NCI-H82 (cell line): Measurements from ENCODE around the gene TUBB2B.
"Not testable (repeated sequence)": the region's sequence is repeated elsewhere in the genome, so short reads cannot be mapped to it uniquely, and the experiment has no call there.

Source experiments
- DNase-seq: peaks from one replicate; lab custom pipeline; 2025; lab: John Stamatoyannopoulos, UW

The TUBB2B gene

DNA sequence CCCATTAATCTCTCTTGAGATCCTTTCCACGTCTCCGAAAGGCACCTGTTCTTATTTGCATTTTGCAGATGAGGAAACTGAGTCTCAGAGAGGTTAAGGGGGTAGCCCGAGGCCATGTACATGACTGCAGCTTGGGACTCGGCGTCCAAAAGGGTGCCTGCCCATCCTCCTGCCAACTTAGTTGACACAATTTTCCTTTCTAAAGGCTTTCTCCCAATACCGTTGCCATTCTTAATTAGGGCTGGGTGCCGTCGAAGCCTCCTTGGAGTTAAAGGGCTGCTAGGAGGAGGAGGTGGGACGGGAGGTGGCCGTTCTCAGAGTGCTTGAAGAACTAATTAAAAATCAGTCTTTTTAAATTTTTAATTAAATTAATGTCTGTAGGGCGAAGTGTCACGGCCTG is 30.7 kb upstream of the TUBB2B start:
- no peak for DNase-seq

DNA sequence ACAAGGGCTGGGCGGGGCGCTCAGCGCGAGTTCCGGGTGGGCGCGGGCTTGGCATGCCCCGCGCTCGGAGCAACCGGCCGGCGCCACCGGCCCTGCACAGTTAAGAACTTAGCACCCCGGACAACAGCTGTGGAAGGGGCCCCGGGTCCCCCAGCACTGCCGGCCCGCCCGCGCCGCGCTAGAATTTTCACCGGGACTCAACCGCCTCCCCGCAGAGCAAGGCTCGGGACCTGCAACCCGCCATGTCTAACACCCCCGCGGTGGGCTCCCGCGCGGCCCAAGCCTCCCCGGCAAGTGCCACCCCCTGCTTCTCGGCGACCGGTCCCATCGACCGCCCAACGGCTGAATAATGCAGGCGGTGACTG is 26.1 kb upstream of the TUBB2B start:
- no peak for DNase-seq

DNA sequence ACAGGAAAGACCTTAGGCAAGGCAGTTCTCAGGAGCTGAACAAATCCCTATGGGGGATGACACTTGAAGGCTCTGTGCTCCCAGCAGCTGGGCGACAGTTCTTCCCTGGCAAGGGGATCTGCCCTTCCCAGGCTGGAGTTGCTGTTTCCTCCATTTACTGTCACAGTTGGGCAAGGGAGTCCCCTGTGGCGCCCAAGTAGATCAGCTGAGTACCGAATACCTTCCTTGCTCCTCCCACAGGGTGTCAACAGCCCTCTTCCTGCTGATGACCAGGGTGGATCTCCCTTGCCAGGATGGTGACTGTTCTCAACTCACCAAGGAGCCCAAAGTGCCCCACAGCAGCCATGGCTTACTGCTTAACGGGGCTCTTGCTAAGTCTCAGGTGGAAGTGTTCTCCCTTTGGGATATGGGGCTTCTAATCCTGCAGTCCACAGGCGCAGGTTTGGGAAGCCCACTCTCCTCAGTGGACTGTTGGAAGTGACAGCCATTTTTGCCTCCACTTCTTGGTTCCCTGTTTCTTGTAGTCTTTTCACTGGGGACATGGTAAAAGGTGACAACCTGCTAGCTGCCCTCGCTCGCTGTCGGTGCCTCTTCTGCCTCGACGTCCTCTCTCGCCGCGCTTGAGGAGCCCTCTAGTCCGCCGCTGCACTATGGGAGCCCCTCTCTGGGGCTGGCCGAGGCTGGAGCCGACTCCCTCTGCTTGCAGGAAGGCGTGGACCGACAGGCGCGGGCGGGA is 25.6 kb upstream of the TUBB2B start:
- no peak for DNase-seq

DNA sequence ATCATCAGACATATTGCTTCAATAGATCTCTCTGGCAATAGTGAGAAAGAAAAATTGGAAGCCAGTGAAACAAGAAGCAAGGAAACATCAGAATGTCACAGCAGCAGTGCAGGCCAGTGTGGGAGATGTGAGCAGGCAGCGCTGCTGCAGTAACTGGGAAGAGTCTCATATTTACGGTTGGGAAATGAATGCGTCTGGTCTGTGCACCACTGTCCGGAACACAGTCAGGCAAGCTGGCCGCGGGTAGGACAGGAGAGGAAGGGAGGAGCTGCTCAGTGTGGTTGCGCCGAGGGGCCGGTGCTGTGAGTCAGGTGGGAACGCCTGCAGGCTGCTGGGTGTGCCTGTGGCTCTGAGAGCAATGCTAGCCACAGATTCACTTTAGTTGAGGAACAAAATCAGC is 24.9 kb upstream of the TUBB2B start:
- no peak for DNase-seq

DNA sequence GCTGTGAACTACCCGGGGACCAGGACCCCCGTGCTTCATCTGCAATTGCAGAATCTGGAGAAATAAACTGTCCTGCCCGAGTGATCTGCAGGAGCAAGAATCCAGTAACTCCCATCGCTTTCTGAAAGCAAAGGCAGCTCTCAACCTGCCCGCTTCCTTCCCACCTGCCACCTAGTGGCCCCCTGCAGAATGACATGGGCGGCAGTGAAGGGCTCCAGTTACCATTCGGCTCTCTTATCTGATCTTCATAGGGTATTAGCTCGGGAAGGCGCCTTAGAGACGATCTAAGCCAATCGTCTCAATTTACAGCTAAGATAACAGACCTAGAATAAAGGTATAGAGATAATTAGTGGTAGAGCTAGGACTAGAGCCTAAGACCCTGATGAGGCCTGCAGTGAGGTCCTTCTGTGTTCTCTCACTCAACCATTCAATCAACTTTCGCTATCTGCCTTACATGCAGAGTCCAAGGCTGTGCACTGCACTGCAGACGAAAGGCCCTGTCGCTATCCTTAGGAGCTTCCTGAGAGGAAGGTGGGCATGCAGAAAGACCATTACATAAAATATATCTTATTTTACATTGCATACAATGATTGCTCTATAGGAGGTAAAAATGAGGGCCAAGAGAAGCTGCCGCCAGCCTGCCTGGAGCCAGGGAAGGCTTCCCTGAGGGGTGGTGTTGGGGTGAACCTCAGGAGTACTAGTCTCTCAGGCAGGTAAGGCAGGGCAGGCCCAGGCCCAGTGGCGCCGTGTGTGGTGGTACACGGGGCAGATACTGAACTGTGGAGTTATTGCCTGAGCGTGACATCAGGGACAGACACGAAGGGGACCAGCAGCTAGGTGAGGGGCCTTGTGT is 24.2 kb upstream of the TUBB2B start:
- DNase-seq, result peak; percentile 96

DNA sequence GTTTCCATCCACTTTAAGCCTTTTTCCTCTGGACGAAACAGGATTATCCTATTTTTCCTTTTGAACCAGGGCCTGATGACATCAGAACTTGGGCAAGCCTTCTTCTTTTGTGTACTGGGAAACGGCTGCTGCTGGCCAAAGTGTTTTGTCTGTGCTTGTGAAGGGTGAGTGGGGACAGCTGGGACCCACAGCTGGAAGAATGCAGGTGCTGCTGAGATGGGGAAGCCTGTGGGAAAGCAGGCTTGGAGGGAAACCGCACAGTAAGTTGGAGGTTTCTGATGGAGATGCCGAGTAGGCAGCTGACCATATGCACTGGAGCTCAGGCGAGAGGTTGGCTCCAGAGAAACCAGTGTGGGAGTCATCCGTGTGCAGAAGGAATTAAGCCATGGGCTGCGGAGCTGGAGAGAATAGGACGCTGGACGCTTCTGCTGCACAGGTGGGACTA is 22.8 kb upstream of the TUBB2B start:
- DNase-seq, result peak; percentile 52

DNA sequence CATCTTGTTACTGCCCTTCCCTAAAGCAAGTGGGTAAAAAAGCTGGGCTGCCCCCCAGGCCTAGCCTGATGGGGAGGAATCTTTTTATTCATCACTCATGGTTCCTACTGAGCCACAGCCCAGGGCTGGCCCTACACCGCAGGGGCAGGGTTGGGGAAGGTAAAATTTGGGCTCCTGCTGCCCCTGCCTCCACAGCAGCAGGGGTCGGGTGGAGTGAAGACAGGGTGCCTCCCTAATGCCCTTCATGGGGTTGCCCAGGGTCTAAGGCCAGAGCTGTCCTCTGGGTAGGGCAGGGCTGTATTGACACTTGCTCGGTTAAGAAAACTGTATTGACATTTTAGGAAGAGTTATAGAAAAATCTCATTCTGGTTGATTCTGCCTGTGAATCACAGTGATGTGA is 22.4 kb upstream of the TUBB2B start:
- DNase-seq, result no peak

DNA sequence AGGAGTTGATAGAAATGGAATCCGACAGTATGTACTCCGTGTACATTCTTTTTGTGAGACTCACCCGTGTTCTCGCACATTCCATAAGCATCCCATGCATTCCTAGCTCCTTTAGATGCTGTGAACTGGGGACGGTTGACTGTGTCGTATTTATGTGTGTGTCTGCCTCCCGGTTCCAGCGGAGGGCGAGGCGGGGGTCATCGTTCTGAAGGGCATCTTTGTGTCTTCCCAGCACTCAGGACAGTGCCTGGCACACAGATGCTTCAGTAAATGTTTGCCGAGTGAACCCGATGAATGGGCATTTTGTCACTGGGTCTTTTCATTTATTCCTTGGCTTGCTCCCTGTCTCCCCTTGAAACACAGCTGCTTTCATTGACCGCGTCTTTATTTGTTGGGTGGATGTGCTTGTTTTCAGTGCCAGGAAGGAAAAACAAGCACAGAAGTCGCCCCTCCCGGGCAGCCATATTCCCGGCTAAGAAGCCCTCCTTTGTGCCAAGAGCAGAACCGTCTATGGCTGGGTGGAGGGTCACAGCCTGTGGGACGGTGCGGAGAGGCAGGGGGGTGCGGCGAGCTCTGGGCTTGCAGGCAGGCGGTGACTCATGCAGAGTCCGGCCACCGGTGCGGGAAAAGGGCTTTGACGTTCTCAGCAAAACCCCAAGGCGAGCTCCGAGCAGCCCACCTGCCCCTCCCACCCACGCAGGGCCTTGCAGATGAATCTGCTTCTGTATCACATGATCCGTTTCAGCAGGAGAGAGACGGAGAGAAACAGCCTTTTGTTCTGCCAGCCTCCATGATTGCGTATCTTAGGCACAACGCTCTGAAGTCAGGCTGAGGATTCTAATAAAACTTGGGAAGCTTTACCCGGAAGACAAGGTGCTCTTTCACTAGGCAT is 20.0 kb upstream of the TUBB2B start:
- no peak for DNase-seq

DNA sequence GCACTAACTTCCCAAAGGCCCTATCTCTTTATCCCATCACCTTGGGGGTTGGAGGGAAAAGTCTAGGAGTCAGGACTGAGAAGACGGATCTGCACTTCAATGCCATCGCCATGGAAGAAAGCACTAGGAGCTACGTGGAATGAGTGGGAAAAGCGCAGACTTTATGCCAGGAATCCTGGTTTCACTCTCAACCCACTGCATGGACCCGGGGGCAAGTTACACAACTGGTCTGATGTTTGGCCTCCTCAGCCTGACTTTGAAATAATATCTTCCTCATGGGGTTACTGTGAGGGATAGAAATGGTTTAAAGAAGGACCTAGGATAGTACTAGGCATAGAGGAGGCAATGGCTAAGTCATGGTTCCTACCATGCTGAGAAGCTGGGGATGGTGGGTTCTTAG is 17.8 kb upstream of the TUBB2B start:
- no peak for DNase-seq

DNA sequence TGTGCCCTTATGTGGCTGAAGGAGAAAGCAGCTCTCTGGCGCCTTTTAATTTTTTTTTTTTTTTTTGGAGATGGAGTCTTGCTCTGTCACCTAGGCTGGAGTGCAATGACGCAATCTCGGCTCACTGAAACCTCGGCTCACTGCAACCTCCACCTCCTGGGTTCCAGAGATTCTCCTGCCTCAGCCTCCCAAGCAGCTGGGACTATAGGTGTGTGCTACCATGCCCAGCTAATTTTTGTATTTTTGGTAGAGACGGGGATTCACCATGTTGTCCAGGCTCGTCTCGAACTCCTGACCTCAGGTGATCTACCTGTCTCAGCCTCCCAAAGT is 17.3 kb upstream of the TUBB2B start:
- not testable (repeated sequence) for DNase-seq

DNA sequence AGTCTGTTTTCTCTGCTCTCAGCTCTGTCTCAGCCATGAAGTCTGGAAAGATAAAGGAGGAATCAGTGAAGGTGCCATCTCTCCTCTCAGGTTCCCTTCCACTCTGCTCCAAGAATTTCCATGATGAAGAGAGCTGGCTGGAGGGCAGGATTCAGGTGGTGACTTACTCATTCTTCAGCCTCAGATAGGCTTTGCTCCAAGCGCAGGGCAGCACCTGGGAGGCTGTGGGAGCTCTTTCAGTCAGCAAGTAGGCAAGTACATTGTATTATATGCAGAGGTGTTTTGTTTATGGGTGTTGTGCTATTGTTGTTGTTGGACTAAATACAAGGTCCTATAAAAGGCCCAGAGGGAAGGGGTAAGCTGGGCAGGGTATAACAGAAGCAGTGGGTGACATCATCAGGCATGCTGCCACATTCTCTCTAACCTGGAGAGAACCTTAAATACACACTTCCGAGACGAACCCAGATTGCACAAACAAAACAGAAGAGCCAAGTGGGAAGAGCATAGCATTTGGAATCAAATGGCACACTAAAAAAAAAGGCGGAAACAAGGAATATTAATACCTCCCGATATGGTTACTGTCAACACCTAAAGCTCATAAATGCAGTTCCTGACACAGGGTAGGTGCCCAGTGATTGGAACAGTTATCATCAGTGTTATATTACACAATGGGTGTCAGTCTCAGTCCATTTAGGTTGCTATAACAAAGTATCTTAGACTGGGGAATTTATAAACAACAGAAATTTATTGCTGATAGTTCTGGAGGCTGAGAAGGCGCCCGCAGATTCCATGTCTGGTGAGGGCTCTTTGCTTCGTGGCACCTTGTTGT is 16.8 kb upstream of the TUBB2B start:
- DNase-seq, result no peak

DNA sequence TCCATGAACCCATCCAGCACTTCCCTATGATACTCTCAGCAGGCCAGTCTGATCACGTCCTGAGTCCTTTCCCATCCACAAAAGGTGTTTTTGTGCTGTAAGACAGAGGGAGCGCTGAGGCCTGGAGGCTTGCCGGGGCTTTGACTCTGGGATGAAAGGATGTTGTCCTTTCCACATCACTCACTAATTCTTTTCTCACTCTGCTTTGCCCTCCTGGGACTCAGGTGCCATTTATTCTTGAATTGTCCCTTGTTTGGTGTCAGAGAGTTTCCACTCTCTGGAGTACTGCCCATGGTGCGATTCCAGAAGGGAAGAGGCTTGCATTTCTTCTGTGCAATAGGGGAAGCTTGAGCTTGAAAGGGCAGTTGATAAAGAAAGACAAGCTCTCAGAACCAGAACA is 15.3 kb upstream of the TUBB2B start:
- DNase-seq, result no peak

DNA sequence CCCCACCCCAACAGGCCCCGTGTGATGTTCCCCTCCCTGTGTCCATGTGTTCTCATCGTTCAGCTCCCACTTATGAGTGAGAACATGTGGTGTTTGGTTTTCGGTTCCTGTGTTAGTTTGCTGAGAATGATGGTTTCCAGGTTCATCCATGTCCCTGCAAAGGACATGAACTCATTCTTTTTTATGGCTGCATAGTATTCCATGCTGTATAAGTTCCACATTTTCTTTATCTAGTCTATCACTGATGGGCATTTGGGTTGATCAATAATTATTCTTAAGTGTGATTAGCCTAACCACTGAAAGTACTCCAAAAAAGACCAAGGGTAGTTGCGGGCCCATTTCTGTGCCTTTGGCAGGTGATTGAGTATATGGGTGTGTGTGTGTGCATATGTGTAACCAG is 14.3 kb upstream of the TUBB2B start:
- DNase-seq, result not testable (repeated sequence)

DNA sequence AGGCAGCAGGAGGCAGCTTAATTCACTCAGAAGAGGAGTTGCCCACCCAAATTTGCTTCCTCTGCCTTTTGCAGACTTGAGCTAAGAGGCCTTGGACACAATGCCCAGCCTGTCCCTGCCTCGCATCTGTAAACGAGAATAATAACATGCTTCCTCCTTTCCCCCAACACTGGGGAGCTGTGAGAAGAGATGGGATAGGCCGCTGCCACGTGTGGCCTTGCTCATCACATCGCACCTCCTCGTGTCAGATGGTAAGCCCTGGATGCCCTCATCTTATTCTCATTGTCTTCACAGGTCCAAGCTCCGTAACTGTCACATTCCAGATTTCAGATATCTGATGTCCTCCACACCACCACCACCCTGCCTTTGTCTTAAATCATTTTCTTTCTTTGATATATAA is 13.1 kb upstream of the TUBB2B start:
- DNase-seq, result no peak

DNA sequence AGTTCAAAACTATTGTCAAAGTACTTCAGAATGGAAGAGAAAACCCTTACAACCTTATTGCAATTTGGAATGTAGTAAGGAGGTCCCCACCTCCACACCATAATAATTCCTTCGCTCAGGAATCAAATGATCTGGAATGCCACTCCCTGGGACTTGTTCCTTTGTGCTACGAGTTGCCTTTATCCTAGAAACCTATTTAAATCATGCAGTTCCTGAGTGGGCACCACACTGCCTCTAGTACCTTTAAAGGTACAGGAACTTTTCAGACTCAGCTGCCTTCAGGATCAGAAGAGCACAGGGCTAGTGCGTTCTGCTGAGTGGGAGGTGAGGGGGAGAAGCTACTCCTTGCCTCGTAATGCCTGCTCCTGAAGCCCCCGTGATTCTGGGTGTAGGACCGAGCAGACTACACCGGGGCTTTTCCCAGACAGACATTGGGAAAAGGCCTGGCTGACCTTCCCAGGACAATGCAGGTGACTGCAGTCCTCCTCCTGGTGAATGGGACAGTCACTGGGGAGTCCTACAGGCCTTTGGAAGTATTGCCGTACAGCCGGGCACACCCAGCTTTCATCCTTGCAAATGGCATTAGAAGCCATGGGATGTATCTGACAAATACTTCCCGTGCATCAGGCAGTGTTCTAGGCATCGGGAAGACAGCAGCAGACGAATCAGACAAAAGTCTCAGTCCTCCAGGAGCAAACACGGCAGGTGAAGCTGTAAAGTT is 11.8 kb upstream of the TUBB2B start:
- DNase-seq, result peak; percentile 53

DNA sequence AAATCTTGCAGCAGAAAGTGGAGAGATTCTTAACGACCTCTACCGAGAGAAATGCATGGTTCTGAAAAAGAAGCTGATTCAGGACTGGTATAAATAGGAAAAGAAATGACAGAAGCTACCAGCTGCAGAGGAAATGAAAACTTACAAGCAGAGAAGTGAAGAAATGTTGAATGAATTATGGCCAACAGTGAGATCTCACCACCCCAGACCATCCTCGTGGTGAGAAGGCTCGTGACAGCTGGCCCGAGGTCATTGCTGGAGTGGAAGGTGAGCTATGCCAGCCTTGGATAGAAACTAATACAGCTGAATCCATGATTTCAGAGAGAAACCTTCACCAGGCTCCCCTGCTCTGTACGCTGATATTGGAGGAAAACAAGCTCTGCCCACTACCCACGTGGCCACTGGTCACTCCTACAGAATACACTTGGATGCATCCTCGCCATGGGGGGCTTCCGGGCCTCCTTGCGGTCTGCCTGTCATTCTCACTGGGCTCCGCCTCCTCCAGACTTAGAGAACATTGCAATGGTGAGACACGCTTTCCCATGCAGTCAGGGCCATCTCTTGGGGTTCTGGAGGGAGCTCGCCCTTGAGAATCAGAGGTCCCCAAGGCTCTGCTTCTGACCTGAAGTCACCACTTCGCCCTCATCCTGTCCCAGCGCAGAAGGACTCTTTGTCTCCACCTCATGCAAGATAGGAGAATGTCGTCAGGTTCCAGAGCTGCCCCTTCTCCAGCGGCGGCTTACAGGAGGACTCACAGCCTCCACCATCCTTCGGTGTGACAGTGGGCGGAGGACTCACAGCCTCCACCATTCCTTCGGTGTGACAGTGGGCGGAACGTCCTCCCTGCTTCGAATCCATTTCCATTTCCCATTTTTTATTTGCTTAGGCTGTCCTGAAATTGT is 10.6 kb upstream of the TUBB2B start:
- DNase-seq, result no peak

DNA sequence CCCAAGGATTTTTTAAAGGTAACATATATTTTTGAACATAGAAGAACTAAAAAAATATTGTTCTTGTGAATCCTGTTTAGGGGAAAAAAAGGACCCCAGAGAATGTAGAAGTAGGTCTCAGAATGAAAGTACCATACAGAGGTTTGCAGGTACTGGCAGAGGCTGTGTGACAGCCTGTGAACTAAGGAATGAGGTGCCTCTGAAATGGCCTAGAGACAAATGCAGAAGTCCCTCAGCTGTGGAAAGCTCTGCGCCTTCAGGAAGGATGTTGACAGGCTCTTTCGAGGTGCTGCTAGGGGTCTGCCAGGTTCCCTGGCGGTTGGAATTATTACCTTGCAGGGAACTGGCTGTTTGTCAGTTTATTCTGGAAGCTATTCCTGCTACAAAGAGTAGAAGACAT is 8.6 kb upstream of the TUBB2B start:
- no peak for DNase-seq

DNA sequence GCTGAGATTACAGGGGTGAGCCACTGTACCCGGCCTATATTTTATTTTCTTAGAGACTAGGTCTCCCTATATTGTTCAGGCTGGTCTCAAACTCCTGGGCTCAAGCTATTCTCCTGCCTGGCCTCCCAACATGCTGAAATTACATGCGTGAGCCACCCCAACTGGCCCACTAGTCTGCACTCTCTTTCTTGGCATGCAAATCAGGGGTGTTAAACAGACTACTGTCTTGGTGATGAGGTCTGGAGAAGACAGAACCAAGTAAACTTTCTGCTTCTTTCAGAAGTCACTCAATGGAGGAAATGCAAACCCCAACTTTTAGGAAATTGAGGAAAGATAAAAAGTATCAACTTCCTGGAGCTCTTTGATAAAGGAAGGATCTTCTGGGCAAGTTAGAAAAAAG is 8.0 kb upstream of the TUBB2B start:
- no peak for DNase-seq

DNA sequence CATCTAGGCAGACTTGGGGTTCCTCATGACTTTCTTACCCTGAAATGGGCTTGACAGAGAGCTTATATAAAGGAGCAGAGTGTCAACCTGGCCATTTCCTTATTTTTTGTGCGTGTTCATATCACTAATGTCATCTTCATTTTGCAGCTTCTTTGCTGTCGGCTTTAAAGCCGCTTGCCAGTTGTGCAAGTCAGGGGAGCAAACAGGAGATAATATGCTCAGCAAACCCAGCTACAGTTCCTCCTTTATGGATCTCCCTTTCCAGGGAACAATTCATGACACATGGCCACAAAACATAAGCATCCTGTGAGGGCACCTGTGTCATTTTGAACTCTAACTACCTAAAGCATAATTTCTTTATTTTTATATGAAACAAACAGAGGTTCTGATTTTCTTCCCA is 6.5 kb upstream of the TUBB2B start:
- no peak for DNase-seq

DNA sequence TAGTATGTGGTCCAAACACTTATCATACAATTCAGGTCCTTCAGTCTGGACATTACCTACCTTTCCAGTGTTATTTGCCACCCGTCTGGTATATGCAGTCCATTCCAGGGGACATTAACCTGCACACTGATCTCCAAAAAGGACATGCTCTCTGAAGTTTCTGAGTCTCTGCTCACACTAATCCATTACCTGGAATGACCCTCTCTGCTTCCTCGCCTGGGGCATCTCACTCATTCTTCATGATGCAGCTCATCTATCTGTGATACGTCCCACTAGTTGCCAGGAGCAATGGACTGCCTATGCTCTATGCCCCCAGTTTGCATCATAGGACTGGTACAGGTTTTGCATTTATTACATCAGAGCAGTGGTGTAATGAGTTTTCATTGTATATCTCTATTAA is 5.9 kb upstream of the TUBB2B start:
- DNase-seq, result peak; percentile 27
